DND-41 (cell line): Measurements from ENCODE around the gene STARD7.

Source experiments
- CTCF ChIP-seq: IDR thresholded peaks from 2 replicates; pipeline ENCODE4 v1.5.1; 2012; ENCODE audit warnings: borderline replicate concordance, low read length, moderate library complexity, mild to moderate bottlenecking; ENCODE audit not compliant: poor library complexity, severe bottlenecking; ENCODE audit errors: extremely low read depth
- EZH2 ChIP-seq: IDR thresholded peaks from 3 replicates; pipeline ENCODE4 v1.6.1; 2012; ENCODE audit warnings: borderline replicate concordance, low read depth, mild to moderate bottlenecking, moderate library complexity, low read length, inconsistent platforms; ENCODE audit not compliant: severe bottlenecking

- TF ChIP-seq CTCF (no peak), EZH2 (no peak)
These were observed 32.6 kb upstream of the STARD7 start for GRCh38 chr2:96241227-96241626.
